HepG2 (cell line): ENCODE results near the gene NDRG3. TPM values are rescaled to one million over a fixed set of nuclear protein-coding genes. Genes with fewer than 3 reads are reported as not detected.

Experiments
- ARNTL ChIP-seq: sonication (generic); formaldehyde crosslinking; IDR thresholded peaks from 2 replicates; pipeline ENCODE4 v1.4.0; 2020; ENCODE audit warnings: mild to moderate bottlenecking, missing genetic modification reagents
- HDAC6 ChIP-seq: fragments of 200-600 bp; sonication (generic); IDR thresholded peaks from 2 replicates; pipeline ENCODE4 v1.7.0; 2017; ENCODE audit warnings: mild to moderate bottlenecking, antibody characterized with exemption, low read length, low read depth
- ISX ChIP-seq: sonication (generic); formaldehyde crosslinking; conservative IDR thresholded peaks from 2 replicates; pipeline ENCODE4 v1.5.0; 2020; ENCODE audit warnings: missing genetic modification reagents
- KLF15 ChIP-seq: sonication (generic); formaldehyde crosslinking; IDR thresholded peaks from 2 replicates; pipeline ENCODE4 v1.8.1; 2023; ENCODE audit warnings: borderline replicate concordance, mild to moderate bottlenecking, inconsistent platforms, missing genetic modification reagents, mixed read lengths
- MLLT10 ChIP-seq: sonication (generic); formaldehyde crosslinking; IDR thresholded peaks from 2 replicates; pipeline ENCODE4 v1.4.0; 2020; ENCODE audit warnings: missing genetic modification reagents
- MZF1 ChIP-seq: sonication (generic); formaldehyde crosslinking; IDR thresholded peaks from 2 replicates; pipeline ENCODE4 v1.8.1; 2023; ENCODE audit warnings: mild to moderate bottlenecking, missing genetic modification reagents, borderline replicate concordance
- RFX1 ChIP-seq: fragments of 450-650 bp; IDR thresholded peaks from 2 replicates; pipeline ENCODE4 v1.6.1; 2017
- SATB2 ChIP-seq: sonication (generic); formaldehyde crosslinking; IDR thresholded peaks from 2 replicates; pipeline ENCODE4 v1.5.0; 2020; ENCODE audit warnings: missing genetic modification reagents
- SMARCC2 ChIP-seq: fragments of 450-650 bp; IDR thresholded peaks from 2 replicates; pipeline ENCODE4 v1.6.1; 2017; ENCODE audit warnings: antibody characterized with exemption, mild to moderate bottlenecking
- TAF1 ChIP-seq: sonication (generic); formaldehyde crosslinking; IDR thresholded peaks from 2 replicates; pipeline ENCODE4 v1.4.0; 2020; ENCODE audit warnings: missing genetic modification reagents
- TCF7 ChIP-seq: sonication (generic); IDR thresholded peaks from 2 replicates; pipeline ENCODE4 v1.6.1; 2016; ENCODE audit warnings: antibody characterized with exemption, low read depth
- ZMYM3 ChIP-seq: sonication (generic); formaldehyde crosslinking; IDR thresholded peaks from 2 replicates; pipeline ENCODE4 v1.5.1; 2020; ENCODE audit warnings: mild to moderate bottlenecking, missing genetic modification reagents
- ZNF841 ChIP-seq: sonication (generic); formaldehyde crosslinking; IDR thresholded peaks from 2 replicates; pipeline ENCODE4 v1.8.1; 2023; ENCODE audit warnings: missing genetic modification reagents, borderline replicate concordance
- polyA plus RNA-seq, 8 experiments: library from polyadenylated mRNA; depleted of rRNA in 3 of 8; stranded (reverse) in 7 of 8; unstranded in 1 of 8; fragments of >200 nt; fragmentation: Illumina TruSeq in 4 of 8; extraction: Trizol in 4 of 8; gene quantifications; 2 replicates each; pipeline versions ENCODE4 v1.2.1 to v1.2.3, GENCODE V29; 2011 to 2016; ENCODE audit warnings: low read depth in 4 of 8, missing spikeins in 1 of 8, mixed read lengths in 1 of 8; ENCODE audit not compliant: insufficient read depth in 1 of 8
- total RNA-seq, 5 experiments: library from RNA; depleted of rRNA; stranded (reverse); fragments of >200 nt; fragmentation: Illumina TruSeq; extraction: Trizol; gene quantifications; 2 replicates each; pipeline ENCODE4 v1.2.3, GENCODE V29; 2016; ENCODE audit warnings: low read depth in 1 of 5
- TF ChIP-seq, protein P1 (sequence below), 2 experiments: fragments of 450-650 bp in 1 of 2; sonication (generic) in 1 of 2; formaldehyde crosslinking; IDR thresholded peaks; 2 replicates each; pipeline versions ENCODE4 v1.5.0 to v1.8.0; 2020 to 2022; ENCODE audit warnings: mild to moderate bottlenecking in 1 of 2, missing genetic modification reagents in 1 of 2
- TF ChIP-seq, protein P2 (sequence below): sonication (generic); formaldehyde crosslinking; IDR thresholded peaks from 2 replicates; pipeline ENCODE4 v1.4.0; 2020; ENCODE audit warnings: missing genetic modification reagents, borderline replicate concordance
- TF ChIP-seq, protein P3 (sequence below): sonication (generic); formaldehyde crosslinking; IDR thresholded peaks from 2 replicates; pipeline ENCODE4 v1.8.0; 2022; ENCODE audit warnings: mild to moderate bottlenecking, missing genetic modification reagents
- TF ChIP-seq, protein P4 (sequence below): sonication (generic); formaldehyde crosslinking; IDR thresholded peaks from 2 replicates; pipeline ENCODE4 v1.5.1; 2020; ENCODE audit warnings: mild to moderate bottlenecking, missing genetic modification reagents, borderline replicate concordance
- TF ChIP-seq, protein P5 (sequence below): IDR thresholded peaks from 2 replicates; pipeline ENCODE4 v1.6.1; 2016; ENCODE audit warnings: mild to moderate bottlenecking, missing biosample characterization, missing genetic modification reagents

NDRG3 gene
- total and polyA plus RNA-seq, 2 of the 13 experiments (the other 11 are each of a cell fraction or from before 2014, with no cell fraction given): 36.0 to 40.5 TPM

DNA sequence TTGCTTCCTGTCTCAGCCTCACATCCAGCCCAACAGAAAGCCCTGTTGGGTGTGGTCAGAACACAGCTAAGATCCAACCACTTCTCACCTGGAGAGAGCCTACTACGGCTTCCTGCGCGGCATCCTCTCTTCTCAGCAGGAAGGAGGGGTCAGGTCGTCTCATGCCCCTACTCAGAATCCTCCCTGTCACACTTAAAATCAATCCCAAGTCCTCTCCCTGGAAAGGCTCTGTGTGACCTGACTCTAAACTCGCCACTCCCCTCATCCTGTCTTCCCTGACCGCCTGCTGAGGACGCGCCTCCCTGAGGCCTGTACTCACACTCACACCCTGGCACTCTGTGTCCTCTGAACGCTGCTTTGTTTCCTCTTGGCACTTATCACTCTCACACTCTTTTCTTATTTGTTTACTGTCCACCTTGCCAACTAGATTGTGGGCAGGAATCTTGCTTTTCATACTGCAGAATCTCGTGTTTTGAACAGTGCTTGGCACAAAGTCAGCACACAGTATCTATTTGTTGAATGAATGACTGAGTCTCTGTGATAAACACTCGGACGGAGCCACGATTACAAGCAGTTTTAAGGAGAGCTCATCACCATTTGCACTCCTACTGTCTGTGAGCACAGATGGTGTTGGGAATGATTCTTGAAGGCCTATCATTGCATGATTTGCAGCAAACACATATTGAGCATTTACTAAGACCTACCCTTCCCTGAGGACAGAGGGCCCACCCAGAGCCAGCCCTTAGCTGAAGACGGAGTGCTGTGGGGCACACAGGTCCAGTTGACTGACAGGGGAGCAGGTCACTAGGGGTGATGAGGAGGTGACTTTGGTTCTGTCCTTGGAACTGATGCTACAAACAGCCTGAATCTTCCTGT, 121.6 kb downstream of the NDRG3 start (continued):
- TF ChIP-seq, protein P1, sequence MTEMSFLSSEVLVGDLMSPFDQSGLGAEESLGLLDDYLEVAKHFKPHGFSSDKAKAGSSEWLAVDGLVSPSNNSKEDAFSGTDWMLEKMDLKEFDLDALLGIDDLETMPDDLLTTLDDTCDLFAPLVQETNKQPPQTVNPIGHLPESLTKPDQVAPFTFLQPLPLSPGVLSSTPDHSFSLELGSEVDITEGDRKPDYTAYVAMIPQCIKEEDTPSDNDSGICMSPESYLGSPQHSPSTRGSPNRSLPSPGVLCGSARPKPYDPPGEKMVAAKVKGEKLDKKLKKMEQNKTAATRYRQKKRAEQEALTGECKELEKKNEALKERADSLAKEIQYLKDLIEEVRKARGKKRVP (CRISPR knock-in tag; IDR thresholded peaks at IDR 0.05): peak in 1 of 2 experiments; percentile 26; a peak in 1 of 4 replicates
- TF ChIP-seq ISX (CRISPR knock-in tag): no peak
- TF ChIP-seq MLLT10 (CRISPR knock-in tag): no peak
- no peak for TF ChIP-seq ARNTL
- no peak for TF ChIP-seq KLF15
- no peak for TF ChIP-seq HDAC6
- no peak for TF ChIP-seq ZNF841 (CRISPR knock-in tag)
- TF ChIP-seq TCF7: no peak
- TF ChIP-seq, protein P2, sequence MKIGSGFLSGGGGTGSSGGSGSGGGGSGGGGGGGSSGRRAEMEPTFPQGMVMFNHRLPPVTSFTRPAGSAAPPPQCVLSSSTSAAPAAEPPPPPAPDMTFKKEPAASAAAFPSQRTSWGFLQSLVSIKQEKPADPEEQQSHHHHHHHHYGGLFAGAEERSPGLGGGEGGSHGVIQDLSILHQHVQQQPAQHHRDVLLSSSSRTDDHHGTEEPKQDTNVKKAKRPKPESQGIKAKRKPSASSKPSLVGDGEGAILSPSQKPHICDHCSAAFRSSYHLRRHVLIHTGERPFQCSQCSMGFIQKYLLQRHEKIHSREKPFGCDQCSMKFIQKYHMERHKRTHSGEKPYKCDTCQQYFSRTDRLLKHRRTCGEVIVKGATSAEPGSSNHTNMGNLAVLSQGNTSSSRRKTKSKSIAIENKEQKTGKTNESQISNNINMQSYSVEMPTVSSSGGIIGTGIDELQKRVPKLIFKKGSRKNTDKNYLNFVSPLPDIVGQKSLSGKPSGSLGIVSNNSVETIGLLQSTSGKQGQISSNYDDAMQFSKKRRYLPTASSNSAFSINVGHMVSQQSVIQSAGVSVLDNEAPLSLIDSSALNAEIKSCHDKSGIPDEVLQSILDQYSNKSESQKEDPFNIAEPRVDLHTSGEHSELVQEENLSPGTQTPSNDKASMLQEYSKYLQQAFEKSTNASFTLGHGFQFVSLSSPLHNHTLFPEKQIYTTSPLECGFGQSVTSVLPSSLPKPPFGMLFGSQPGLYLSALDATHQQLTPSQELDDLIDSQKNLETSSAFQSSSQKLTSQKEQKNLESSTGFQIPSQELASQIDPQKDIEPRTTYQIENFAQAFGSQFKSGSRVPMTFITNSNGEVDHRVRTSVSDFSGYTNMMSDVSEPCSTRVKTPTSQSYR (CRISPR knock-in tag): no peak; the same call in 1 of the 2 replicates
- TF ChIP-seq MZF1 (CRISPR knock-in tag): no peak
- no peak for TF ChIP-seq SATB2 (CRISPR knock-in tag)
- TF ChIP-seq, protein P3, sequence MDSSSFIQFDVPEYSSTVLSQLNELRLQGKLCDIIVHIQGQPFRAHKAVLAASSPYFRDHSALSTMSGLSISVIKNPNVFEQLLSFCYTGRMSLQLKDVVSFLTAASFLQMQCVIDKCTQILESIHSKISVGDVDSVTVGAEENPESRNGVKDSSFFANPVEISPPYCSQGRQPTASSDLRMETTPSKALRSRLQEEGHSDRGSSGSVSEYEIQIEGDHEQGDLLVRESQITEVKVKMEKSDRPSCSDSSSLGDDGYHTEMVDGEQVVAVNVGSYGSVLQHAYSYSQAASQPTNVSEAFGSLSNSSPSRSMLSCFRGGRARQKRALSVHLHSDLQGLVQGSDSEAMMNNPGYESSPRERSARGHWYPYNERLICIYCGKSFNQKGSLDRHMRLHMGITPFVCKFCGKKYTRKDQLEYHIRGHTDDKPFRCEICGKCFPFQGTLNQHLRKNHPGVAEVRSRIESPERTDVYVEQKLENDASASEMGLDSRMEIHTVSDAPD (CRISPR knock-in tag): no peak; the same call in 1 of the 2 replicates
- TF ChIP-seq, protein P4, sequence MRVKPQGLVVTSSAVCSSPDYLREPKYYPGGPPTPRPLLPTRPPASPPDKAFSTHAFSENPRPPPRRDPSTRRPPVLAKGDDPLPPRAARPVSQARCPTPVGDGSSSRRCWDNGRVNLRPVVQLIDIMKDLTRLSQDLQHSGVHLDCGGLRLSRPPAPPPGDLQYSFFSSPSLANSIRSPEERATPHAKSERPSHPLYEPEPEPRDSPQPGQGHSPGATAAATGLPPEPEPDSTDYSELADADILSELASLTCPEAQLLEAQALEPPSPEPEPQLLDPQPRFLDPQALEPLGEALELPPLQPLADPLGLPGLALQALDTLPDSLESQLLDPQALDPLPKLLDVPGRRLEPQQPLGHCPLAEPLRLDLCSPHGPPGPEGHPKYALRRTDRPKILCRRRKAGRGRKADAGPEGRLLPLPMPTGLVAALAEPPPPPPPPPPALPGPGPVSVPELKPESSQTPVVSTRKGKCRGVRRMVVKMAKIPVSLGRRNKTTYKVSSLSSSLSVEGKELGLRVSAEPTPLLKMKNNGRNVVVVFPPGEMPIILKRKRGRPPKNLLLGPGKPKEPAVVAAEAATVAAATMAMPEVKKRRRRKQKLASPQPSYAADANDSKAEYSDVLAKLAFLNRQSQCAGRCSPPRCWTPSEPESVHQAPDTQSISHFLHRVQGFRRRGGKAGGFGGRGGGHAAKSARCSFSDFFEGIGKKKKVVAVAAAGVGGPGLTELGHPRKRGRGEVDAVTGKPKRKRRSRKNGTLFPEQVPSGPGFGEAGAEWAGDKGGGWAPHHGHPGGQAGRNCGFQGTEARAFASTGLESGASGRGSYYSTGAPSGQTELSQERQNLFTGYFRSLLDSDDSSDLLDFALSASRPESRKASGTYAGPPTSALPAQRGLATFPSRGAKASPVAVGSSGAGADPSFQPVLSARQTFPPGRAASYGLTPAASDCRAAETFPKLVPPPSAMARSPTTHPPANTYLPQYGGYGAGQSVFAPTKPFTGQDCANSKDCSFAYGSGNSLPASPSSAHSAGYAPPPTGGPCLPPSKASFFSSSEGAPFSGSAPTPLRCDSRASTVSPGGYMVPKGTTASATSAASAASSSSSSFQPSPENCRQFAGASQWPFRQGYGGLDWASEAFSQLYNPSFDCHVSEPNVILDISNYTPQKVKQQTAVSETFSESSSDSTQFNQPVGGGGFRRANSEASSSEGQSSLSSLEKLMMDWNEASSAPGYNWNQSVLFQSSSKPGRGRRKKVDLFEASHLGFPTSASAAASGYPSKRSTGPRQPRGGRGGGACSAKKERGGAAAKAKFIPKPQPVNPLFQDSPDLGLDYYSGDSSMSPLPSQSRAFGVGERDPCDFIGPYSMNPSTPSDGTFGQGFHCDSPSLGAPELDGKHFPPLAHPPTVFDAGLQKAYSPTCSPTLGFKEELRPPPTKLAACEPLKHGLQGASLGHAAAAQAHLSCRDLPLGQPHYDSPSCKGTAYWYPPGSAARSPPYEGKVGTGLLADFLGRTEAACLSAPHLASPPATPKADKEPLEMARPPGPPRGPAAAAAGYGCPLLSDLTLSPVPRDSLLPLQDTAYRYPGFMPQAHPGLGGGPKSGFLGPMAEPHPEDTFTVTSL: no peak
- 0 out of 2 replicates have a peak, but pooled peaks have one; percentile 21 for TF ChIP-seq TAF1 (CRISPR knock-in tag)
- no peak for TF ChIP-seq SMARCC2
- TF ChIP-seq ZMYM3 (CRISPR knock-in tag): no peak
- TF ChIP-seq, protein P5, sequence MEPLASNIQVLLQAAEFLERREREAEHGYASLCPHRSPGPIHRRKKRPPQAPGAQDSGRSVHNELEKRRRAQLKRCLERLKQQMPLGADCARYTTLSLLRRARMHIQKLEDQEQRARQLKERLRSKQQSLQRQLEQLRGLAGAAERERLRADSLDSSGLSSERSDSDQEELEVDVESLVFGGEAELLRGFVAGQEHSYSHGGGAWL (CRISPR knock-in tag): no peak
- no peak for TF ChIP-seq RFX1
